Gastroesophageal sphincter (tissue), 4 donors: ENCODE data around the gene SAMD3. TPM values are rescaled to one million over a fixed set of nuclear protein-coding genes. Genes with fewer than 3 reads are reported as not detected.
"Not testable (repeated sequence)": the region's sequence is repeated elsewhere in the genome, so short reads cannot be mapped to it uniquely, and the experiment has no call there.

Experiments used
- ATAC-seq: fragments of 150-250 bp; one replicate; pipeline ENCODE4 v1.9.1; 2016; ENCODE audit warnings: mild to moderate bottlenecking, moderate library complexity
- H3K27ac ChIP-seq, 4 donors: fragments of 200-600 bp; sonication (generic) in 3 of 4; 1 replicate in 3 of 4; 2 replicates in 1 of 4; pipeline ENCODE4 v1.5.1; 2016 to 2019
- H3K27me3 ChIP-seq: fragments of 200-600 bp; sonication (generic); one replicate; pipeline ENCODE4 v1.5.1; 2019
- H3K36me3 ChIP-seq, 2 donors: fragments of 200-600 bp; sonication (generic); one replicate each; pipeline ENCODE4 v1.5.1; 2019; ENCODE audit warnings: control low read depth in 1 of 2
- H3K4me1 ChIP-seq, 3 donors: fragments of 200-600 bp; sonication (generic); 1 replicate in 2 of 3; 2 replicates in 1 of 3; pipeline ENCODE4 v1.5.1; 2016 to 2019; ENCODE audit warnings: control low read depth in 2 of 3
- H3K4me3 ChIP-seq, 2 donors: fragments of 200-600 bp; sonication (generic); one replicate each; pipeline ENCODE4 v1.5.1; 2019; ENCODE audit warnings: mild to moderate bottlenecking in 1 of 2, moderate library complexity in 1 of 2
- H3K9me3 ChIP-seq, 3 donors: fragments of 200-600 bp; sonication (generic); one replicate each; pipeline ENCODE4 v1.5.1; 2017 to 2019; ENCODE audit warnings: control low read depth in 2 of 3
- CTCF ChIP-seq, 4 experiments: fragments of 200-600 bp in 2 of 4; fragments of 450-650 bp in 2 of 4; sonication (generic) in 1 of 4; IDR thresholded peaks; one replicate each; pipeline ENCODE4 v1.5.1; 2017 to 2019; ENCODE audit warnings: antibody characterized with exemption in 4 of 4, mild to moderate bottlenecking in 2 of 4, moderate library complexity in 2 of 4
- EP300 ChIP-seq: sonication (generic); formaldehyde crosslinking; IDR thresholded peaks from one replicate; pipeline ENCODE4 v1.6.1; 2017; ENCODE audit warnings: antibody characterized with exemption, mild to moderate bottlenecking
- POLR2A ChIP-seq, 2 donors: fragments of 450-650 bp; IDR thresholded peaks; one replicate each; pipeline ENCODE4 v1.6.1; 2017; ENCODE audit warnings: antibody characterized with exemption in 2 of 2, mild to moderate bottlenecking in 2 of 2, moderate library complexity in 1 of 2
- POLR2AphosphoS5 ChIP-seq: sonication (generic); formaldehyde crosslinking; IDR thresholded peaks from one replicate; pipeline ENCODE4 v1.6.1; 2017; ENCODE audit warnings: antibody characterized with exemption
- WGBS, 2 donors: methylation state at CpG; one replicate each; pipeline ENCODE4 v1.1.5; 2018; ENCODE audit warnings: low coverage in 1 of 2; 5-methylcytosine and 5-hydroxymethylcytosine counted together
- total RNA-seq, 4 donors: library from RNA; depleted of rRNA; stranded (reverse); fragments of >200 nt; gene quantifications; one replicate each; pipeline ENCODE4 v1.1.0, GENCODE V29; 2016

SAMD3 gene
- total RNA-seq, 4 donors from 2014 or later: 0.54 TPM; not detected in 3

- H3K27ac ChIP-seq: no peak overlapping the region
- no peaks in the 10 kb centered on the region for H3K9me3 ChIP-seq
- H3K4me3 ChIP-seq: no peak overlapping the region
- no peaks in the 10 kb centered on the region for H3K4me1 ChIP-seq
- H3K27me3 ChIP-seq: no peaks in the 10 kb centered on the region
- H3K36me3 ChIP-seq: no peaks in the 10 kb centered on the region
- ATAC-seq: no peak
- TF ChIP-seq EP300 (no peak), POLR2AphosphoS5 (no peak), CTCF (IDR thresholded peaks at IDR 0.05) (no peak), POLR2A (IDR thresholded peaks at IDR 0.05) (no peak)
Observed at GRCh38 chr6:130120731-130121130, 102.0 kb downstream of the SAMD3 start.

- TF ChIP-seq EP300: no peak
- TF ChIP-seq POLR2AphosphoS5: no peak
- no peak for TF ChIP-seq CTCF (IDR thresholded peaks at IDR 0.05)
- TF ChIP-seq POLR2A (IDR thresholded peaks at IDR 0.05): no peak
- WGBS, 2 donors: 92 to 100% methylated on average over 1 of the region's 1 CpG
- no peak overlapping the region for H3K4me3 ChIP-seq
- H3K36me3 ChIP-seq: no peaks in the 10 kb centered on the region
- no peak overlapping the region for H3K27ac ChIP-seq
- H3K4me1 ChIP-seq: no peaks in the 10 kb centered on the region
- H3K9me3 ChIP-seq: no peaks in the 10 kb centered on the region
- H3K27me3 ChIP-seq: no peaks in the 10 kb centered on the region
- no peak for ATAC-seq
Observed at GRCh38 chr6:130119211-130119610, 103.5 kb downstream of the SAMD3 start.

- no peaks in the 10 kb centered on the region for H3K9me3 ChIP-seq
- no peaks in the 10 kb centered on the region for H3K27me3 ChIP-seq
- H3K36me3 ChIP-seq: no peaks in the 10 kb centered on the region
- TF ChIP-seq CTCF (IDR thresholded peaks at IDR 0.05) (no peak), POLR2AphosphoS5 (no peak)
- H3K4me3 ChIP-seq: no peak overlapping the region
- 75 to 77% methylated on average over 5 to 6 of the region's 6 CpGs for WGBS, 2 donors
- H3K27ac ChIP-seq: no peak overlapping the region
- ATAC-seq: no peak
- no peaks in the 10 kb centered on the region for H3K4me1 ChIP-seq
Observed at GRCh38 chr6:130118236-130118635, 104.5 kb downstream of the SAMD3 start.

- not testable (repeated sequence) for H3K36me3 ChIP-seq, ATAC-seq, H3K9me3 ChIP-seq, H3K27me3 ChIP-seq, H3K4me1 ChIP-seq, H3K4me3 ChIP-seq, H3K27ac ChIP-seq
- 94 to 100% methylated on average over 1 to 2 of the region's 4 CpGs for WGBS, 2 donors
Observed at GRCh38 chr6:130117187-130117701, 105.5 kb downstream of the SAMD3 start.

GRCh38 chr6:130116273-130116672 is 106.5 kb downstream of the SAMD3 start:
- 77 to 78% methylated on average over 2 to 4 of the region's 4 CpGs for WGBS, 2 donors
- Histone ChIP-seq H3K27ac (no peak overlapping the region), H3K27me3 (no peaks in the 10 kb centered on the region), H3K36me3 (no peaks in the 10 kb centered on the region), H3K4me3 (no peak overlapping the region), H3K4me1 (no peaks in the 10 kb centered on the region), H3K9me3 (no peaks in the 10 kb centered on the region)
- no peak for ATAC-seq
- no peak for TF ChIP-seq EP300
- TF ChIP-seq POLR2A (IDR thresholded peaks at IDR 0.05): no peak
- TF ChIP-seq CTCF (IDR thresholded peaks at IDR 0.05): no peak
- TF ChIP-seq POLR2AphosphoS5: no peak

- Histone ChIP-seq H3K36me3 (no peaks in the 10 kb centered on the region), H3K27me3 (no peaks in the 10 kb centered on the region), H3K27ac (no peak overlapping the region), H3K4me1 (no peaks in the 10 kb centered on the region), H3K9me3 (no peaks in the 10 kb centered on the region), H3K4me3 (no peak overlapping the region)
- WGBS, 2 donors: 80 to 84% methylated on average over 6 of the region's 6 CpGs
- no peak for ATAC-seq
- TF ChIP-seq POLR2A (IDR thresholded peaks at IDR 0.05) (no peak), CTCF (IDR thresholded peaks at IDR 0.05) (no peak), POLR2AphosphoS5 (no peak), EP300 (no peak)
Observed at GRCh38 chr6:130115036-130115435, 107.7 kb downstream of the SAMD3 start.
